ENCODE measurements around the gene C1QTNF3. TPM values are rescaled to one million over a fixed set of nuclear protein-coding genes. Genes with fewer than 3 reads are reported as not detected.

Gene C1QTNF3
- total and polyA plus RNA-seq, 12 donors: 0.42 to 13.0 (median 1.9) TPM

GRCh38 chr5:34030048-34030447 is 13.0 kb downstream of the C1QTNF3 start:
- TF ChIP-seq POLR2A (IDR thresholded peaks at IDR 0.05) (no peak), CTCF (IDR thresholded peaks at IDR 0.05) (no peak)
- Histone ChIP-seq H3K4me1 (replicated peaks in 1 of 2) (peaks cover 0 to 8% of the 10 kb centered on the region in 2 donors), H3K4me3 (no peak overlapping the region), H3K9me3 (replicated peaks in 1 of 3) (no peaks in the 10 kb centered on the region), H3K36me3 (replicated peaks in 1 of 2) (no peaks in the 10 kb centered on the region), H3K27ac (no peak overlapping the region), H3K27me3 (no peaks in the 10 kb centered on the region)
- intact Hi-C loops (cut with DNase I): no loop called here
- DNase-seq: no peak
- 37 to 59% (median 52%) methylated on average over 1 of the region's 1 CpG for WGBS, 4 donors

GRCh38 chr5:34028349-34028748 is 14.7 kb downstream of the C1QTNF3 start:
- 87 to 96% (median 89%) methylated on average over 3 of the region's 3 CpGs for WGBS, 4 donors
- H3K4me1 ChIP-seq (replicated peaks in 1 of 2): peaks cover 0 to 8% of the 10 kb centered on the region in 2 donors
- no peak overlapping the region for H3K27ac ChIP-seq
- intact Hi-C loops (cut with DNase I): no loop called here
- TF ChIP-seq CTCF (IDR thresholded peaks at IDR 0.05) (no peak), POLR2A (IDR thresholded peaks at IDR 0.05) (no peak)
- no peak overlapping the region for H3K4me3 ChIP-seq
- no peaks in the 10 kb centered on the region for H3K27me3 ChIP-seq
- H3K36me3 ChIP-seq (replicated peaks in 1 of 2): no peaks in the 10 kb centered on the region
- DNase-seq: no peak
- H3K9me3 ChIP-seq (replicated peaks in 1 of 3): no peaks in the 10 kb centered on the region

- H3K4me1 ChIP-seq (replicated peaks in 1 of 2): peaks cover 0 to 8% of the 10 kb centered on the region in 2 donors
- H3K4me3 ChIP-seq: no peak overlapping the region
- no peak for DNase-seq
- 87 to 91% (median 89%) methylated on average over 9 of the region's 9 CpGs for WGBS, 4 donors
- no peaks in the 10 kb centered on the region for H3K36me3 ChIP-seq (replicated peaks in 1 of 2)
- intact Hi-C loops (cut with DNase I): no loop called here
- no peaks in the 10 kb centered on the region for H3K9me3 ChIP-seq (replicated peaks in 1 of 3)
- H3K27ac ChIP-seq: no peak overlapping the region
- TF ChIP-seq CTCF (IDR thresholded peaks at IDR 0.05) (no peak), POLR2A (IDR thresholded peaks at IDR 0.05) (no peak)
- no peaks in the 10 kb centered on the region for H3K27me3 ChIP-seq
Observed at GRCh38 chr5:34026089-34026761, 16.8 kb downstream of the C1QTNF3 start.

GRCh38 chr5:34022121-34022705 is 20.8 kb downstream of the C1QTNF3 start:
- no peaks in the 10 kb centered on the region for H3K27me3 ChIP-seq
- intact Hi-C loops (cut with DNase I): no loop called here

More at GRCh38 chr5:34022121-34022705, 20.8 kb downstream of the C1QTNF3 start:
- DNase-seq: no peak
- TF ChIP-seq CTCF (IDR thresholded peaks at IDR 0.05) (no peak), POLR2A (IDR thresholded peaks at IDR 0.05) (no peak)
- H3K4me3 ChIP-seq: no peak overlapping the region
- WGBS, 4 donors: 30 to 47% (median 36%) methylated on average over 2 of the region's 2 CpGs
- no peaks in the 10 kb centered on the region for H3K4me1 ChIP-seq (replicated peaks in 1 of 2)
- H3K36me3 ChIP-seq (replicated peaks in 1 of 2): no peaks in the 10 kb centered on the region
- no peak overlapping the region for H3K27ac ChIP-seq
- H3K9me3 ChIP-seq (replicated peaks in 1 of 3): no peaks in the 10 kb centered on the region
